GM21528 (cell line): ENCODE measurements around the gene SPATS2L.
A peak's percentile ranks its signal among the peaks of the same experiment; 100 is the strongest.

ENCODE experiments used
- ATAC-seq: cut with Tn5 transposase; IDR thresholded peaks from one replicate; pipeline ENCODE4 v1.9.1; 2021; ENCODE audit warnings: mild to moderate bottlenecking, moderate library complexity; ENCODE audit not compliant: unreplicated experiment, low FRiP score

The SPATS2L gene

GRCh38 chr2:200484934-200485333 lies 178.4 kb downstream of the SPATS2L start:
- ATAC-seq = no peak

- no peak for ATAC-seq
Measured at GRCh38 chr2:200486529-200486928, 180.0 kb downstream of the SPATS2L start.

- no peak for ATAC-seq
Measured at GRCh38 chr2:200488169-200488568, 181.7 kb downstream of the SPATS2L start.

DNA sequence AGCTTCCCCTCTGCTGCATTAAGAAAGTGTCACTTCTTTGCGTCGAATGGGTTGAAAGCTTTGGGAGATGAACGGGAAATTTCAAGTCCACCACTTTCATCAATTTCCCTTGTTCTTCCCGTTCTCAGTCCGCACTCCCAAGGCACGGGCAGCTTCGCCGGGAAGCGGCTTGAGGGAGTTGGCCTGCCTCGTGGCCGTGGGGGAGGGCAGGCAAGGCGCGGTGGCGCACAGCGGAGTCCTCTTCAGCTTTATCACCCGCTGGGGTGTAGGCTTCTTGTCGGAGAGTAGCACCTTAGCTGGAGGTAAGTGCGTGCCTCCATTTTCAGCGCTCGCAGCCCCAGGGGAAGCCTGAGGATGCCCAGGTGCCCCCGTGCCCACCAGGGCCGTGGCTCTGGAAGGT lies 183.5 kb downstream of the SPATS2L start:
- ATAC-seq = no peak

- no peak for ATAC-seq
Measured at GRCh38 chr2:200492656-200493055, 186.2 kb downstream of the SPATS2L start.

DNA sequence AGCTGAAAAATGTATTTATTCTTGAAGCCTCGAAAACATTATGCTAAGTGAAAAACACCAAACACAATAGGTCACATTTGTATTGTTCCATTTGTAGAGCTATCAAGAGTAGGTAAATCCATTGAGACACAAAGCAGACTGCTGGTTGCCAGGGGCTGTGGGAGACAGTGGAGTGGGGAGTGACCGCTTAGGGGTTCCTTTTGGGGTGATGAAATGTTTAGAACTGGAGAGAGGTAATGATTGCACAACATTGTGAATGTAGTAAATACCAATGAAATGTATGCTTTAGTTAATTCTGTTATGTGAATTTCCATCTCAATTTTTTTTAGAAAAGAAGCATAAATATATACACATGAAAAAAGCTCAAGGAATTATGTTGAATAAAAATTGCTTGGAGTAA lies 187.6 kb downstream of the SPATS2L start:
- ATAC-seq = no peak

- no peak for ATAC-seq
Measured at GRCh38 chr2:200496696-200497095, 190.2 kb downstream of the SPATS2L start.

DNA sequence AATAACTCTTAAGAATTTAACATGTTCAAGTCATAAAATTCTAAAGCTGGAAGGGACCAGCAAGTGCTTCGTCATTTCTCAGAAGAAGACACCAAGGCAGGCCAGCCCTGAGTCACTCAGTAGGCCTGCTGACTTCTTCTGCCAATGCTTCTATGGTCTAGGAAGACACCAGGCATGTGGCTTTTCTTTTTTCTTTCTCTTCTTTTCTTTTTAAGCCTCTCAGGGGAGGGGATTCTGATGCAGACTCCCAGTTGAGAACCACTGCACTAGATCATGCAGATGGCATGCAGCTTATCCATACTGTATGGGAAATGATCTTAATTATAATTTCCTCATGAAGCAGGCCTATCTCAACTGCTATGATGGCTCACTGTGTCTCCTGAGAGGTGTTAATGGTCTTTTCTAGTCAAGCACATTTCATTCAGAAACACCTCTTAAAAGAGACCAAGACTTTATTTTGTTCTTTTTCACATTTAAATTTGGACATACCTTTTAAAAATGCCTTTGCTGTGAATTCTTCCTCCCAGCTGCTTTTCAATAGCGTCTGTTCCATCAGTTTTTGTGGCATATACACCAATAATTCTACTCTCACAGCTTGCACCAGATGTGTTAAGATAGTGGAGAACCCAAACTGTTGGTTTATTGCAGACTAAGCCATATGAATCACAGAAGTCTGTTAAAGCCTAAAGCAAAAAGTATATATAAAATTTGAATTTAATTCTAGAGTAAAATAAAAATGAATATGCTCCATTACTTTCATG lies 192.1 kb downstream of the SPATS2L start:
- no peak for ATAC-seq

- no peak for ATAC-seq
Measured at GRCh38 chr2:200502196-200502595, 195.7 kb downstream of the SPATS2L start.

GRCh38 chr2:200506679-200507078 lies 200.2 kb downstream of the SPATS2L start:
- no peak for ATAC-seq

- ATAC-seq = no peak
Measured at GRCh38 chr2:200507179-200507578, 200.7 kb downstream of the SPATS2L start.

- no peak for ATAC-seq
Measured at GRCh38 chr2:200509235-200509611, 202.7 kb downstream of the SPATS2L start.

DNA sequence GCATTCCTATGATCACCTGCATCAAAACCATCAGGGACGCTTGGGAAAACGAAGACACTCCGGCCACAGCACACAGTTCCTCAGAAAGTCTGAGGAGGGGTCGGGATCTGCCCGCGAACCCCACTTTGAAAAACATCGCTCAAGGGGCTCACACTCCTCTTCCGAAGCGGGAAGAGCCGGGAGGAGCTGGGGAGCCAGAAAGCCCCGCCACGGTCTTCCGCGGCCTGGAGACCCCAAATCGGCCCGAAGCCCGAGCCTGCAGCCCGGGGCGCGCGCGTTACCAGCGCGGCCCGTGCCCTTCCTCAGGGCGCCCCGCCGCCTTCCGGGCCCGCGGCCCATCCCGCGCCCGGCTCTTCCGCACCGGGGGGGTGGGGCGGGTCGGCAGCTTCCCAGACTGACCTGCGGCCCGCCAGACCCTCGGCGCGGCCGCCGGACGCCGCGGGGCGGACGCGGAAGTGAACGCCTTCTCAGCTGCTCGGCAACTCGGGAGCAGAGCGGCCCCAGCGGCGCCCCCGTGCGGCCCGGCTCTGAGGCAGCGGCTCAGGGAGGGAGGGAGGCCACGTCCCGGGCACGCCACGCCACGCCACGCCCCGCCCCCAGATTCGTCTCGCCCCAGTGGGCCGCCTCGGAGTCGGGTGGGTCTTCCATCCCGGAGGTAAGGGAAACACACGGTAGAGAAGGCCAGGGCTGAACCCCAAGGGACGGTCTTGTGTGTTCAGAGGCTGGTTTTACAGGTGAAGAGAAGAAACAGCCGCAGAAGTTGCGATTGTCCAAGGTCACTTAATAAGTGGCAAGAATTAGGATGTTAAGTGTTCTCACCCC lies 203.3 kb downstream of the SPATS2L start, which contains the start of gene KCTD18:
KCTD18 (minus strand) TSS at position 457 of the 822 bp plus-strand sequence. CDS start 3,052 bp downstream, outside the sequence.
- ATAC-seq = peak; percentile 99

- no peak for ATAC-seq
Measured at GRCh38 chr2:200515155-200515554, 208.7 kb downstream of the SPATS2L start.

- no peak for ATAC-seq
Measured at GRCh38 chr2:200523158-200523557, 216.7 kb downstream of the SPATS2L start.

GRCh38 chr2:200523604-200524003 lies 217.1 kb downstream of the SPATS2L start:
- ATAC-seq = no peak

DNA sequence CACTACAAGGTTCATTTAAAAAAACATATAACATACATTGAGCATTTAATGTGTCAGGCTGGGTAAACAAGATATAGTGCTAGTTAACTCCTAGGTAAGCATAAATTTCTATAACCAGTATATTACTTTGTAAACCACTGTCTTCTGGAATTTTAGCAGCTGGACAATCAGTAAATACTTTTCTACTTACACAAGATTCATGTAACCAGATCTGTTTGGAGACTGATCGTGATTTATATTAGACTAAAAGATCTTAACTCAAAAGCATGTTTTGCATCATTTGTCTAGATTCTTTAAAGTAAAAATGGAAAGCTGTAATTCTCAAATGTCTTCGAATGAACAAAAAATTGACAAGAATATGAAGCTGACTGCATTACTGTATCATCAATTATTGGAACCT lies 218.6 kb downstream of the SPATS2L start:
- ATAC-seq = no peak

DNA sequence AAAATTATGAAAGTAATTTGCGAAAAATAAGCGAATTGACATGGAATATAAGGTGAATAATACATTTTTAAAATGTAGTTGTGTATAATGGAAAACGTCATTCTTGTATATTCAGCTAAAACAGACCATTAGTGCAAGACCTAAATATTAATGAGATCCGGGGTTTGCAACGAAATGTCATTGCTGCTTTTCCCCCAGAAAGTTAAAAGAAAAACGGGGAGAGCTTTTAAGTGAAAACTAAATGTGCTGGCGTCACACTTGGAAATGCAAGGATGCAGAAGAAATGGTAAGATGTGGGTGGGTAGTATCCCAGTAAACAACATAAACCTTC lies 219.0 kb downstream of the SPATS2L start:
- no peak for ATAC-seq

GRCh38 chr2:200525882-200526651 lies 219.6 kb downstream of the SPATS2L start, which contains the start of gene SGO2:
Gene SGO2 (plus strand): TSS chr2:200526207. CDS start chr2:200532976, 6,769 bp downstream.
- ATAC-seq = peak; percentile 100

DNA sequence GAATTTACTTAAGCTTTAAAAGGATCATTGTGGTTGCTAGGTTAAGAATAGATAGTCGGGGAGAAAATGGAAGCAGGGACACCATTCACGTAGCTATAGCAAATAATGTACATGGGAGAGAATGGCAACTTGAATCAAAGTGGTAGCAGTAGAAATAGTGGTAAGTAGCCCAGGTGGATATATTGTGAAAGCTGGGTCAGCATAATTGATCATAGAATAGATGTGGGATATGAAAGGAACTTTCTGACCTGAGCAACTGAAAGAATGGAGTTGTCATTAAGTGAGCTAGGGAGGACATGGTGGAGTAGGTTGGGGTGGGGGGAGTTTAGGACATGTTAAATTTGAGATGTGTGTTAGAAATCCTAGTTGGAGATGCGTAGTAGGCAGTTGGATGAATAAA lies 221.7 kb downstream of the SPATS2L start:
- ATAC-seq = no peak
